LHCN-M2 (cell line): ENCODE measurements around the gene LRFN2. TPM values are rescaled to one million over a fixed set of nuclear protein-coding genes. Genes with fewer than 3 reads are reported as not detected.

Experiments used
- DNase-seq: peaks from one replicate; pipeline ENCODE4 v3.0.0-alpha.2; 2012; ENCODE audit warnings: low read depth
- total RNA-seq: library from RNA; depleted of rRNA; stranded (reverse); fragments of >200 nt; gene quantifications from 2 replicates; pipeline ENCODE4 v1.2.3, GENCODE V29; 2014

Gene LRFN2
- total RNA-seq, 1 experiment from 2014 or later, result not detected

- DNase-seq, result no peak
These were observed 579 bp downstream of the LRFN2 start for GRCh38 chr6:40586369-40587201.

DNA sequence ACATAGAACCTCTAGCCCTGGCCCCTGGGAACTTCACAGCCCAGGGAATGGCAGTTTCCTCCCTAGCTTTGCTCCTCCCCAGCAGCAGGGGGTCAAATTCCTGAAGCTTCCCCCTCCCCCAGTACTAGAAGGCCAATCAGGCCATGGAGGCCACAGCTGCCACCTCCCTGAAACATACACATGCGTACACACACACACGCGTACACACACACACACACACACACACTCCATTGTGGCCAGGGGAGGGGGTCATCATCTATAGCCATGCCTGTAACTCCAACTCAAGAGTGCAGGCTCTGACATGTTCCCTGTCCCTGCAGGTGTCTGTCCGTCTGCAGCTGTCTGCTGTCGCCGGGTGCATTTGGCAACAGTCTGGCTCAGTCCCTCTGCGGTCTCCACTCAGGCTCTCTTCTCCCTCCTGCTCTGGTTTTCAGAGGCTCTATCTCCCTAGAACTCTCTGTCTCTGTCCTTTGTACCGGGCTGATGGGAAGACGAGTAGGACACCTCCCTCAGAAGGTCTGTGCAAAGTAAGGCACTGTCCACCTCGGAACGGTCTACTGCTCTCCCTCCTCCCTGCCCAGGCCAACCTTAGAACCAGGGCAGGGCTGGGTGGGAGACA is 1.4 kb downstream of the LRFN2 start:
- no peak for DNase-seq

DNA sequence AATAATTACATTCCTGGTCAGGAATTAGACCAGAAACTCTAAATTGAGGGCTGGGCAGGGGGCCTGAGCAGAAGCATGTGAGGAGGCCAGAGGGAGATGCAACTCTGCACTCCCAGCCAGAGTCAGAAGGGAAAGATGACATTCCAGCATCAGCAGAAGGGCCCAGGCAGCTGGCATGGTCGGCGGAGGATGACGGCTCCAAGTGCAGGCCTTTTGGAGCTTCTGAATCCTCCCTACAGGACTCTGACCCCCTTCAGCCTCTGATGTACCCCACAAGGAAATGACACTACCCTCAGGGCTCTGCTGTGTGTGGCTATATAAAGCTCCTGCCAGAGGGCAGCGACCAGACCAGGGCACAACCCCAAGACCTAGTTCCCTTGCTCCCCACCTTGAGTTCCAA is 1.9 kb downstream of the LRFN2 start:
- no peak for DNase-seq

- DNase-seq, result no peak
These were observed 2.4 kb downstream of the LRFN2 start for GRCh38 chr6:40584741-40585140.

DNA sequence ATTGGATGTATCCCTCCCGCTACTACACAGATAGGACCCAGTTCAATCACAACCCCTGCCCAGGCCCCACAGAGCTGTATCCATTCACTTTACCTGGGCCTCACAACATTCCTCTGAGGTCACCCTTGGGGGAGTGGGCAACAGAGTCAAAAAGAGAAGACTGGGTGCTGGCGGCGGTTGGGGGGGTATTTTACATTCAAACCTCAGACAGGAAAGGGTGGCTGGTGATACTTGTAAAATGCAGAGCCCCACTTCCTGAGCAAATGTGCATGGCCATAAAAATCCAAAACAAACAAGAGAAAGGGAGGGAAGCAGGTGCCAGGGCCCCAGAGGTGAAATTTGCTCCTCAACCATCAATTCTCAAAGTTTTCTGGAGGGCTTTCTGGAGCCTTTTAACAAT is 3.5 kb downstream of the LRFN2 start:
- no peak for DNase-seq

DNA sequence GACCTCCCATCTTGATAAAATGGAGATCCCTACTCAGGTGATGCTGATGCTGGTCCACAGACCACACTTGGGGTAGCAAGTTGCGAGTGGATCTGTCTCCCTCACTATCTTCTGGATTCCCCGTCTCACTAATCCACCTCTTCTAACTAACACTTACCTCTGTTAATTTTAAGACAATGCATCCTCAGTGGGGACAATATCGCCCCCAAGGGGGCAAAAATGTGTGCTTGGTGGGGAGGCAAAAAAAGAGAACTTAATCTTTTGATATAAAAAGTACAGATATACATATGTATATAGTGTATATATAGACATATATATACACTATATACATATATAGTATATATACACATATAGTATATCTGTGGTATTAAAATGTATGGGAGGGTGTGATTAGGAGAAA is 4.3 kb downstream of the LRFN2 start:
- DNase-seq, result no peak

DNA sequence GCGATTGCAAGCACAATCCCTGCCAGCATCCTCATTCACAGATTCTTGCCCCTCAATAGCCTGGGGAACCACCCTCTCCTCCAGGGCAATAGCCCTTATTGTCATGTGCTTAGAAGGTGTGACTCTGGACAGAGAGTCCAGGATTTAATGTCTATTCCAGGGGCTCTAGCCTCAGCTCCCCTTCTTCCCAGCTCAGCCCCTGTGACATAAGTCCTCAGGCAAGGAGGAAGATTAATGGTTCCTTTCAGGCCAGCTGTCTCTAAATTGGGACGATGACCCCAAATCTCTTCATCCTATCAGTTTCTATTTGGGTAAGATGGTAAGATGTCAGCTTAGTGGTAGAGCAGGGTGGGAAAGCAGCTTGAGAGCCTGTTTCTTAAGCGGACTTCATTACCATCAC is 8.1 kb downstream of the LRFN2 start:
- DNase-seq, result no peak

- DNase-seq, result no peak
These were observed 9.5 kb downstream of the LRFN2 start for GRCh38 chr6:40577672-40578071.

- DNase-seq, result no peak
These were observed 13.9 kb downstream of the LRFN2 start for GRCh38 chr6:40573221-40573620.

DNA sequence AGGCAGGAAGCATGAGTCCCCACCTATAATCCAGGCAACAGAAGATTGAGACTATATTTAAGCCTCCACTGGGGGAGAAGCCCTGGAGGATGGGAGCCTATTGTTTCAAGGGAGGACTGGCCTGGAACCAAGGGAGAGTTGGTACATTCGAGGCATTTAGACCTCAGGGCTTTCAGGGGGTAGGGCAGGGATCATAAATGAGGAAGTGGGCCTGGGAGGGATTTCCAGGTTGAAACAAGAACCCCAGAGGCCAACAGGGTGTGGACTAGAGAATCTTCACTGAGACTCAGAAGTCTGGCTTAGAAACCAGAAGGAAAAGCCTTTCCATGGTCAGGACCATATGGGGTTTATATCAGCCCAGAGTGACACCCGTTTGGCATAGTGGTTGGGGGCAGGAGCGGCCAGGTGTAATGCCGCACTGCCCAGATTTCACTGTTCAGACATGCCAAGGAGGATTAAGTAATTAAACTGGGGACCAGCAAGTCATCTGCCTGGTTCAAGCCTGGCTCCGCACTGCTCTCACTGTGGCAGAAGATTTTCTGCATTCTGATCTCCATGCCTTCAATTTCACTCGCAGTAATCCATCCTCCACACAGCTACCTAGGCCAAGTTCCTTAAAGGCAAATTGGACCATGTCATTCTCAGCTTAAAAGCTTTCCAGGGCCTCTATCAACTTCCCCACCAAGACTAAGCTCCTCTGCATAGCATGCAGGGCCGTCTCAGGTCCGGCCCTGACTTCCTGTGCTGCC is 17.8 kb downstream of the LRFN2 start:
- DNase-seq, result no peak

DNA sequence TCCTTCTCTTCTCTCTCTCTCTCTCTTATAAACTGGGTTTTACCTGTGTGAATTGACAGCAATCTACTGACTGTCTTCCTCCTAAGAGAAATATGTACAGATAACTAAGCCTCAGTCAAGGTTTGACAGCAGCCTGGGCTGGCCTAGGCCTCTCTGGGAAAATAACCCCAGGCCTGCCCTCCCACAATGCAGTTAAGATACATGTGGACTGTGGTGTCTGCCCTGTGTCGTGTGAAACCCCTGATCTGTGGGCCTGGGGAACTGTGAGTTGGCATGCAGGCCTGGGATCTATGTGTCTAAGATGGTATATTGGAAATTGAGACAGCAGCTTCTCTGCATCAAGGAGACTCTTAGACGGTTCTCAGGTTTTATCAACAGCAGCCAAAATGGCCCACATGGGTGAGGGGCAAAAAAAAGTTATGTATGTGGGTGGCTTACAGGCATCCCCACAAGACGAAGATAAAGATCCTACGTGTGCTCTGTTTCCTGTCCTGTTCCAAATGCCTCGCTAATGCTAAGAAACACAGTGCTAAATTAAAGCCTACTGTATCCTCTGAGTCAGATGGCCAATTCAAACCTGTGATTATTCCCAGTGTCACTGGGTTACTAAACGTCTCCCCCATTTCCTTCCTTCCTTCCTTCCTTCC is 19.0 kb downstream of the LRFN2 start:
- DNase-seq, result no peak

DNA sequence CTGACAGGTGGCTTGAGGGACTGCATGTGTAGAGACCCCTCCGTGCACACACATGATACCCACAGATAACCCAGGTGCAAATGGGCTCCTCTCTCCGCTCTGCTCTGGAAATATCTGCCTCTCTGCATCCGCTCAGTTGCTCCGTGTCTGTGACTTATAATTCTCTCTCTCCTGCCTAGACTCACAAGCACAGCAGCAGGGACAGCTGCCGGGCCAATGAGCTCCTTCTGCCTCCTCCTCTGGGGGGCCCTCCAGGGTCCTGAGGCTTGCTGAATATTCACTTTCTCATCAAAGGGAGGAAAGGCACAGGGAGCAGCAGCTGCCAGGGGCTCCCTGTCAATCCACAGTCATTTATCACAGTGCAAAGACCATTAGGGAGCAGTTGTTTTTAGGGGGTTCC is 24.1 kb downstream of the LRFN2 start:
- DNase-seq, result no peak

GRCh38 chr6:40559056-40559455 is 28.1 kb downstream of the LRFN2 start:
- DNase-seq, result no peak

- DNase-seq, result no peak
These were observed 29.1 kb downstream of the LRFN2 start for GRCh38 chr6:40558102-40558501.

DNA sequence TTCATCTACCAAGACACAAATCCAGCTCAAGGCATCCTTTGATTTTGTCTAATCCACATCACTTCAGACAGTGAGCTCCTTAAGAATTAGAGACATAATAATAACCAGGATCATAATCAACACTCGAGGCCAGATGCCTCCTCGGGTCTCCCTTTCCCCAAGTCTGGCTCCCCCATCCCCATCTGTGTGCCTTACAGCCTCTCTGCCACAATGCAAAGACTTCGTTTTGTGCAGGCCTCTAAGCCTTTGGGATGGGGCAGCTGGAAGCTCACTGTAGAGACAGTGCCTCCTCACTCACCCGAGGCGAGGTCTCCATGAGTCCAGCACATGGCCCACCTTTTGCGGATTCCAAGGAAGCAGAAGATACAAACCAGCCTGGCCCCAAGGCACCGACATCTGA is 30.3 kb downstream of the LRFN2 start:
- no peak for DNase-seq

DNA sequence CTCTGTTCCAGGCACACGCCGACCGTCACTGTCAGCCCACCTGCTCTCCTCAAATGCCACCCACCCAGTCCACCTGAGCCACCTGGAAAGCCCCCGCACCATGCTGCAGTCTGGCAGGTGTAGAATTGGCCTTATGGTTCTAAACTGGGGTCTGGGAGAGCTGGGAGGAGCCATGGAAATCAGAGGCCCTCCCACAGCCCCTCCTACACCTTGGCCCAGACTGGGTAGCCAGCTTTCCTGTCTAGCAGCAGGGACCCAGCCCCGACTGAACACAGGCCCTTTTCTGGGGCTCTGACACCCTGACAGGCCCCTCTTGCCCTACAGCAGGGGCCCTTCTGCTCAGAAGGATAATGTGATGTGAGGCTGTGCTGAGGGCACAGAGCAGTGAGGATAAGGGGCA is 31.1 kb downstream of the LRFN2 start:
- DNase-seq, result no peak

- no peak for DNase-seq
These were observed 32.1 kb downstream of the LRFN2 start for GRCh38 chr6:40555092-40555491.

- DNase-seq, result no peak
These were observed 34.2 kb downstream of the LRFN2 start for GRCh38 chr6:40552941-40553340.

DNA sequence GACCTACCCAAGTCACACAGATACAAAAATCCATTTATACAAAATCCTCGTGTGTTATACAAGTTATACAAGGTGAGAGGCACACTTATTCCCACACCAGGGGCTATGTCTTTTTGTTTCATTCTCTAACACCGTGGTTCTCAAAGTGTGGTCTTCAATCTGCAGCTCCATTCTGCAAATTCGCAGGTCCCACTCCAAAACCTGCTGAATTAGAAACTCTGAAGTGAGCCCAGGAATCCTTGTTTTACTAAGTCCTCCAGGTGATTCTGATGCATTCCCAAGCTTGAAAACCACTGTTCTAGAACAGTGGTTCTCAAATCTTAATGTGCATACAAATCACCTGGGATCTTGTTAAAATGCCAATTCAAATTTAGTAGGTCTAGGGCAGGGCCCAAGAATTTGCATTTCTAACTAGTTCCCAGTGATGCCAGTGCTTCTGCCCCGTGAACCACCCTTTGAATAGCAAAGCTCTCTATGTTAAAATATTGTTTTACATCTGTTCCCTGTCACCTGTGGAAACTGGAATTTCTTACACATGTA is 35.1 kb downstream of the LRFN2 start:
- DNase-seq, result no peak

GRCh38 chr6:40550202-40551101 is 36.7 kb downstream of the LRFN2 start:
- DNase-seq, result no peak

DNA sequence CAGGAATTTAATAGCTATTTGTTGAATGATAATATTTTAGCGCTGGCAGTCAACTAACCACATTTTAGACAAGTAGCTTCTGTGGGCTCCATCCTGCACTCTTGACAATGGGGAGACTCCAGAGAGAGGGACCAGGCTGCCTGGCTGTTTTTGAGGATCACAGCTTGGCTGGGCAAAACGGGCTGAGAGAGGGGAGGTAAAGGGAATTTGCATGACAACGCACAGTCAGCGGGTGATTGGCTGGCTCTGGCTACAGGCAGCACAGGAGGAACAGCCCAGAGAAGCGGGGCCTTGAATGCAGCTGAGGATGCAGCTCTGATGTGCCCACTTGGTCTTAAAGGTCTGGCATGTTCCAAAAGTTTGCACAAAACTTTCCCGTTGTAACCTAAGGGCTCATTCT is 41.2 kb downstream of the LRFN2 start:
- no peak for DNase-seq
